DND-41 (cell line): Measurements from ENCODE around the gene TECPR2.

Source experiments
- EZH2 ChIP-seq: IDR thresholded peaks from 3 replicates; pipeline ENCODE4 v1.6.1; 2012; ENCODE audit warnings: borderline replicate concordance, low read depth, mild to moderate bottlenecking, moderate library complexity, low read length, inconsistent platforms; ENCODE audit not compliant: severe bottlenecking
- TF ChIP-seq, protein P1 (sequence below): IDR thresholded peaks from 2 replicates; pipeline ENCODE4 v1.5.1; 2012; ENCODE audit warnings: borderline replicate concordance, low read length, moderate library complexity, mild to moderate bottlenecking; ENCODE audit not compliant: poor library complexity, severe bottlenecking; ENCODE audit errors: extremely low read depth

GRCh38 chr14:102469261-102469660, 106.5 kb downstream of the TECPR2 start:
- TF ChIP-seq, protein P1, sequence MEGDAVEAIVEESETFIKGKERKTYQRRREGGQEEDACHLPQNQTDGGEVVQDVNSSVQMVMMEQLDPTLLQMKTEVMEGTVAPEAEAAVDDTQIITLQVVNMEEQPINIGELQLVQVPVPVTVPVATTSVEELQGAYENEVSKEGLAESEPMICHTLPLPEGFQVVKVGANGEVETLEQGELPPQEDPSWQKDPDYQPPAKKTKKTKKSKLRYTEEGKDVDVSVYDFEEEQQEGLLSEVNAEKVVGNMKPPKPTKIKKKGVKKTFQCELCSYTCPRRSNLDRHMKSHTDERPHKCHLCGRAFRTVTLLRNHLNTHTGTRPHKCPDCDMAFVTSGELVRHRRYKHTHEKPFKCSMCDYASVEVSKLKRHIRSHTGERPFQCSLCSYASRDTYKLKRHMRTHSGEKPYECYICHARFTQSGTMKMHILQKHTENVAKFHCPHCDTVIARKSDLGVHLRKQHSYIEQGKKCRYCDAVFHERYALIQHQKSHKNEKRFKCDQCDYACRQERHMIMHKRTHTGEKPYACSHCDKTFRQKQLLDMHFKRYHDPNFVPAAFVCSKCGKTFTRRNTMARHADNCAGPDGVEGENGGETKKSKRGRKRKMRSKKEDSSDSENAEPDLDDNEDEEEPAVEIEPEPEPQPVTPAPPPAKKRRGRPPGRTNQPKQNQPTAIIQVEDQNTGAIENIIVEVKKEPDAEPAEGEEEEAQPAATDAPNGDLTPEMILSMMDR = no peak
- TF ChIP-seq EZH2 = no peak
